GM12878 (cell line): ENCODE results near the gene UBA6. TPM values are rescaled to one million over a fixed set of nuclear protein-coding genes. Genes with fewer than 3 reads are reported as not detected.

Source experiments
- BCL11A ChIP-seq: IDR thresholded peaks from 2 replicates; pipeline ENCODE4 v1.6.1; 2011; ENCODE audit warnings: low read depth, low read length
- CHD4 ChIP-seq: fragments of 200-600 bp; sonication (generic); IDR thresholded peaks from 2 replicates; pipeline ENCODE4 v1.6.1; 2016; ENCODE audit warnings: mild to moderate bottlenecking
- EP300 ChIP-seq, 2 experiments: fragments of 150-350 bp in 1 of 2; IDR thresholded peaks; 2 replicates each; pipeline ENCODE4 v1.6.1; 2011 to 2012; ENCODE audit warnings: low read depth in 2 of 2, low read length in 2 of 2, borderline replicate concordance in 1 of 2, improper control_type of control experiment in 1 of 2, inconsistent platforms in 1 of 2; ENCODE audit not compliant: control insufficient read depth in 1 of 2
- ETV6 ChIP-seq, 2 experiments: fragments of 450-650 bp in 1 of 2; IDR thresholded peaks in 1 of 2; conservative IDR thresholded peaks in 1 of 2; 2 replicates each; pipeline ENCODE4 v1.6.1; 2014; ENCODE audit warnings: antibody characterized with exemption in 1 of 2, borderline replicate concordance in 1 of 2, low read depth in 1 of 2, mild to moderate bottlenecking in 1 of 2, moderate library complexity in 1 of 2
- GABPA ChIP-seq: IDR thresholded peaks from 2 replicates; pipeline ENCODE4 v1.6.1; 2014; ENCODE audit warnings: antibody characterized with exemption, low read depth, mild to moderate bottlenecking, inconsistent platforms
- HDAC6 ChIP-seq: fragments of 200-600 bp; sonication (generic); IDR thresholded peaks from one replicate; pipeline ENCODE4 v1.8.0; 2017; ENCODE audit warnings: antibody characterized with exemption; ENCODE audit not compliant: unreplicated experiment
- KDM1A ChIP-seq: fragments of 200-600 bp; sonication (generic); IDR thresholded peaks from 2 replicates; pipeline ENCODE4 v1.6.1; 2016; ENCODE audit warnings: borderline replicate concordance
- LARP7 ChIP-seq: fragments of 450-650 bp; IDR thresholded peaks from 2 replicates; pipeline ENCODE4 v1.6.1; 2017; ENCODE audit warnings: mild to moderate bottlenecking
- MEF2B ChIP-seq: fragments of 450-650 bp; IDR thresholded peaks from 2 replicates; pipeline ENCODE4 v1.6.1; 2018; ENCODE audit warnings: mild to moderate bottlenecking, moderate library complexity; ENCODE audit not compliant: partially characterized antibody, poor library complexity, severe bottlenecking
- MXI1 ChIP-seq: fragments of 150-350 bp; IDR thresholded peaks from 2 replicates; pipeline ENCODE4 v1.6.1; 2011; ENCODE audit warnings: low read depth, mild to moderate bottlenecking, inconsistent platforms, low read length, improper control_type of control experiment
- NBN ChIP-seq: fragments of 450-650 bp; IDR thresholded peaks from 2 replicates; pipeline ENCODE4 v1.6.1; 2016
- NFYB ChIP-seq: IDR thresholded peaks from 2 replicates; pipeline ENCODE4 v1.6.1; 2011; ENCODE audit warnings: low read depth, mild to moderate bottlenecking, low read length, improper control_type of control experiment, moderate library complexity; ENCODE audit not compliant: insufficient read depth
- PAX5 ChIP-seq: IDR thresholded peaks from 2 replicates; pipeline ENCODE4 v1.6.1; 2011; ENCODE audit warnings: low read depth, low read length, borderline replicate concordance
- PAX8 ChIP-seq: fragments of 450-650 bp; IDR thresholded peaks from 2 replicates; pipeline ENCODE4 v1.6.1; 2017; ENCODE audit warnings: mild to moderate bottlenecking, moderate library complexity
- POU2F2 ChIP-seq: IDR thresholded peaks from 3 replicates; pipeline ENCODE4 v1.6.1; 2011; ENCODE audit warnings: low read depth, mild to moderate bottlenecking, low read length, borderline replicate concordance
- RAD21 ChIP-seq: IDR thresholded peaks from 2 replicates; pipeline ENCODE4 v1.6.1; 2011; ENCODE audit warnings: mild to moderate bottlenecking, low read depth, low read length, moderate library complexity; ENCODE audit not compliant: insufficient read depth
- RAD51 ChIP-seq: fragments of 450-650 bp; IDR thresholded peaks from 2 replicates; pipeline ENCODE4 v1.6.1; 2016; ENCODE audit warnings: moderate library complexity, mild to moderate bottlenecking, inconsistent platforms
- RB1 ChIP-seq: fragments of 450-650 bp; formaldehyde crosslinking; IDR thresholded peaks from 2 replicates; pipeline ENCODE4 v1.6.1; 2017; ENCODE audit warnings: mild to moderate bottlenecking, borderline replicate concordance
- RELA ChIP-seq: fragments of 450-650 bp; IDR thresholded peaks from 2 replicates; pipeline ENCODE4 v1.8.0; 2014; ENCODE audit warnings: borderline replicate concordance; ENCODE audit not compliant: partially characterized antibody
- WRNIP1 ChIP-seq: IDR thresholded peaks from 2 replicates; pipeline ENCODE4 v1.6.1; 2011; ENCODE audit warnings: low read depth, low read length, improper control_type of control experiment, borderline replicate concordance
- ZBED1 ChIP-seq: IDR thresholded peaks from 2 replicates; pipeline ENCODE4 v1.6.1; 2016; ENCODE audit warnings: borderline replicate concordance
- polyA plus RNA-seq, 11 experiments: library from polyadenylated mRNA; depleted of rRNA in 4 of 11; unstranded in 6 of 11; stranded (reverse) in 5 of 11; fragments of >200 nt; fragmentation: Nextera tagmentation in 4 of 11; fragmentation: Illumina TruSeq in 1 of 11; extraction: Ambion mirVana in 4 of 11; extraction: Trizol in 1 of 11; gene quantifications; 1 replicate in 1 of 11; 2 replicates in 10 of 11; pipeline versions ENCODE4 v1.2.1 to v1.2.3, GENCODE V29; 2011 to 2016; ENCODE audit warnings: inconsistent platforms in 2 of 11, missing spikeins in 2 of 11, low read depth in 1 of 11
- total RNA-seq, 4 experiments: library from RNA; depleted of rRNA in 3 of 4; stranded (reverse); fragments of >200 nt in 3 of 4; fragmentation: Illumina TruSeq in 1 of 4; extraction: Trizol in 1 of 4; gene quantifications; 2 replicates each; pipeline versions ENCODE4 v1.2.1 to v1.2.3, GENCODE V29; 2013 to 2021
- TF ChIP-seq, protein P1 (sequence below): IDR thresholded peaks from 2 replicates; pipeline ENCODE4 v1.6.1; 2011; ENCODE audit warnings: borderline replicate concordance, low read depth, mild to moderate bottlenecking, moderate library complexity, mixed read lengths, low read length; ENCODE audit not compliant: insufficient read depth; ENCODE audit errors: extremely low read length
- TF ChIP-seq, protein P2 (sequence below): fragments of 450-650 bp; IDR thresholded peaks from 2 replicates; pipeline ENCODE4 v1.6.1; 2014; ENCODE audit warnings: mild to moderate bottlenecking
- TF ChIP-seq, protein P3 (sequence below): fragments of 450-650 bp; conservative IDR thresholded peaks from 2 replicates; pipeline ENCODE4 v1.6.1; 2017; ENCODE audit warnings: mild to moderate bottlenecking, moderate library complexity
- TF ChIP-seq, protein P4 (sequence below): fragments of 450-650 bp; IDR thresholded peaks from 2 replicates; pipeline ENCODE4 v1.6.1; 2017; ENCODE audit warnings: borderline replicate concordance

The UBA6 gene
- total and polyA plus RNA-seq, 10 of the 15 experiments (the other 5 are each of a cell fraction or from before 2014, with no cell fraction given): 7.9 to 70.6 (median 34.7) TPM

DNA sequence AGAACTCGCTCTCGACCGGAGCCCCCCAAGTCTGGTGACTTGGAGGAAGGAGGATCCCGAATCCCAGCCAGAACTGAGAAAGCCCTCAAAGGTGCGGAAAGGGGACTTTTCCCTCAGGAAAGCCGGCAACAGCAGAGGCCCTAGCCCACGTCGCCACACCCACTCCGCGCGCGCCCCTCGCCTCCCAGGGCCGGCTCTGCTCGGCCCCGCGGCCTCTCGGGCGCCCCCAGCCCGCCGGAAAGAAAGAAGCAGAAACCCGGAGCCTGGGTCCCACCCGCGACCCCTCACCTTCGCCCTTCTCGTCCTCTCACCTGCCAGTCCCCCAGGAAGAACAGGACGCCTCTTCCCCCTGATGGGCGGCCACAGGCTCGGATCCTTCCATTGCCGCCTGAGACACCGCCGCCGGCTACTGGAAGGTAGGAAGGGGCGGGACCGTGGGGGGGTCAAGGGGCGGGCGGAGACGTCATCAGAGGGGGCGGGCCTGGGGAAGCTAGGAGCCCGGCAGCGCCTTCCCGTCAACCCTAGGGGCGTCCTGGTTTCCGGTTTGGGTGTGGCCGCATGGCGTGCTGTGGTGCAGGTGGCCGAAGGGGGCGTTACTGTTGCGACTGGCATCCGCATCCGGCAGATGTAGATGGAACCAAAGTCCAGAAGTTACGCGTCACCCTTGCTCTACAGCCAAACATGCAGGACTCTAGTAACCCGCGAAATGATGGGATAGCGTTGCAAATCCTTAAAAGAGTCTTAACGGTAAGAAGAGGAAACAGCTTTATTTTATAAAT, at the start of gene UBA6 (continued):
- TF ChIP-seq RAD21 (peak; percentile 23; the same call in 1 of the 2 replicates), NFYB (no peak), PAX8 (no peak), RAD51 (no peak), EP300 (IDR thresholded peaks at IDR 0.05; ENCODE audit: borderline replicate concordance in 1 of 2, control insufficient read depth in 1 of 2, low read depth in 2 of 2, low read length in 2 of 2) (peak; percentile 50 to 73; a peak in 3 of 4 replicates), POU2F2 (peak; percentile 35; the same call in 1 of the 3 replicates), ZBED1 (0 out of 2 replicates have a peak, but pooled peaks have one; percentile 16), CHD4 (no peak), LARP7 (peak; percentile 78), KDM1A (no peak), BCL11A (0 out of 2 replicates have a peak, but pooled peaks have one; percentile 33), MXI1 (peak; percentile 91), RB1 (no peak; the same call in 1 of the 2 replicates), HDAC6 (no peak), ETV6 (conservative IDR thresholded peaks at IDR 0.05 in 1 of 2, IDR thresholded peaks at IDR 0.05 in 1 of 2; ENCODE audit: borderline replicate concordance in 1 of 2, low read depth in 1 of 2) (no peak), PAX5 (peak; percentile 57; the same call in 1 of the 2 replicates), GABPA (peak; percentile 84), MEF2B (peak; percentile 5), RELA (no peak), NBN (peak; percentile 69; the same call in 1 of the 2 replicates), WRNIP1 (no peak)
- TF ChIP-seq, protein P1, sequence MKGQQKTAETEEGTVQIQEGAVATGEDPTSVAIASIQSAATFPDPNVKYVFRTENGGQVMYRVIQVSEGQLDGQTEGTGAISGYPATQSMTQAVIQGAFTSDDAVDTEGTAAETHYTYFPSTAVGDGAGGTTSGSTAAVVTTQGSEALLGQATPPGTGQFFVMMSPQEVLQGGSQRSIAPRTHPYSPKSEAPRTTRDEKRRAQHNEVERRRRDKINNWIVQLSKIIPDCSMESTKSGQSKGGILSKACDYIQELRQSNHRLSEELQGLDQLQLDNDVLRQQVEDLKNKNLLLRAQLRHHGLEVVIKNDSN: no peak
- TF ChIP-seq, protein P2, sequence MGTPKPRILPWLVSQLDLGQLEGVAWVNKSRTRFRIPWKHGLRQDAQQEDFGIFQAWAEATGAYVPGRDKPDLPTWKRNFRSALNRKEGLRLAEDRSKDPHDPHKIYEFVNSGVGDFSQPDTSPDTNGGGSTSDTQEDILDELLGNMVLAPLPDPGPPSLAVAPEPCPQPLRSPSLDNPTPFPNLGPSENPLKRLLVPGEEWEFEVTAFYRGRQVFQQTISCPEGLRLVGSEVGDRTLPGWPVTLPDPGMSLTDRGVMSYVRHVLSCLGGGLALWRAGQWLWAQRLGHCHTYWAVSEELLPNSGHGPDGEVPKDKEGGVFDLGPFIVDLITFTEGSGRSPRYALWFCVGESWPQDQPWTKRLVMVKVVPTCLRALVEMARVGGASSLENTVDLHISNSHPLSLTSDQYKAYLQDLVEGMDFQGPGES: no peak
- TF ChIP-seq, protein P3, sequence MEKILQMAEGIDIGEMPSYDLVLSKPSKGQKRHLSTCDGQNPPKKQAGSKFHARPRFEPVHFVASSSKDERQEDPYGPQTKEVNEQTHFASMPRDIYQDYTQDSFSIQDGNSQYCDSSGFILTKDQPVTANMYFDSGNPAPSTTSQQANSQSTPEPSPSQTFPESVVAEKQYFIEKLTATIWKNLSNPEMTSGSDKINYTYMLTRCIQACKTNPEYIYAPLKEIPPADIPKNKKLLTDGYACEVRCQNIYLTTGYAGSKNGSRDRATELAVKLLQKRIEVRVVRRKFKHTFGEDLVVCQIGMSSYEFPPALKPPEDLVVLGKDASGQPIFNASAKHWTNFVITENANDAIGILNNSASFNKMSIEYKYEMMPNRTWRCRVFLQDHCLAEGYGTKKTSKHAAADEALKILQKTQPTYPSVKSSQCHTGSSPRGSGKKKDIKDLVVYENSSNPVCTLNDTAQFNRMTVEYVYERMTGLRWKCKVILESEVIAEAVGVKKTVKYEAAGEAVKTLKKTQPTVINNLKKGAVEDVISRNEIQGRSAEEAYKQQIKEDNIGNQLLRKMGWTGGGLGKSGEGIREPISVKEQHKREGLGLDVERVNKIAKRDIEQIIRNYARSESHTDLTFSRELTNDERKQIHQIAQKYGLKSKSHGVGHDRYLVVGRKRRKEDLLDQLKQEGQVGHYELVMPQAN: peak; percentile 54
- TF ChIP-seq, protein P4, sequence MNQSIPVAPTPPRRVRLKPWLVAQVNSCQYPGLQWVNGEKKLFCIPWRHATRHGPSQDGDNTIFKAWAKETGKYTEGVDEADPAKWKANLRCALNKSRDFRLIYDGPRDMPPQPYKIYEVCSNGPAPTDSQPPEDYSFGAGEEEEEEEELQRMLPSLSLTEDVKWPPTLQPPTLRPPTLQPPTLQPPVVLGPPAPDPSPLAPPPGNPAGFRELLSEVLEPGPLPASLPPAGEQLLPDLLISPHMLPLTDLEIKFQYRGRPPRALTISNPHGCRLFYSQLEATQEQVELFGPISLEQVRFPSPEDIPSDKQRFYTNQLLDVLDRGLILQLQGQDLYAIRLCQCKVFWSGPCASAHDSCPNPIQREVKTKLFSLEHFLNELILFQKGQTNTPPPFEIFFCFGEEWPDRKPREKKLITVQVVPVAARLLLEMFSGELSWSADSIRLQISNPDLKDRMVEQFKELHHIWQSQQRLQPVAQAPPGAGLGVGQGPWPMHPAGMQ: no peak
